Memory B cell (primary cell): ENCODE measurements around the gene ETFBKMT.

Source experiments
- ATAC-seq: fragments of 150-1000 bp; cut with Tn5 transposase; 2 replicates; pipeline ENCODE4 v1.10.0; 2021; ENCODE audit warnings: low read depth, mild to moderate bottlenecking, moderate library complexity
- DNase-seq, 2 donors: peaks; one replicate each; pipeline ENCODE4 v3.0.0; 2022; ENCODE audit warnings: low spot score in 2 of 2
- H3K27ac Mint-ChIP-seq: one replicate; pipeline ENCODE4 v1.8.0; 2022; ENCODE audit warnings: mild to moderate bottlenecking, moderate library complexity, mixed read lengths
- H3K27me3 Mint-ChIP-seq: one replicate; pipeline ENCODE4 v1.8.0; 2022; ENCODE audit warnings: mixed read lengths
- H3K36me3 Mint-ChIP-seq: one replicate; pipeline ENCODE4 v1.8.0; 2022; ENCODE audit warnings: mild to moderate bottlenecking, mixed read lengths
- H3K4me1 Mint-ChIP-seq: one replicate; pipeline ENCODE4 v1.8.0; 2022; ENCODE audit warnings: mixed read lengths
- H3K4me3 Mint-ChIP-seq: one replicate; pipeline ENCODE4 v1.8.0; 2022; ENCODE audit warnings: mild to moderate bottlenecking, moderate library complexity, mixed read lengths
- H3K9me3 Mint-ChIP-seq: one replicate; pipeline ENCODE4 v1.8.0; 2022; ENCODE audit warnings: mixed read lengths

ETFBKMT gene

GRCh38 chr12:31659087-31659942, at the start of gene ETFBKMT:
TSS of gene ETFBKMT (plus strand) at chr12:31659688. CDS start at chr12:31661954, 2,266 bp downstream.
- Mint-ChIP-seq H3K4me3 (peak within 1 kb of the TSS; percentile 99), H3K27me3 (no peaks in the 10 kb centered on the region), H3K9me3 (no peaks in the 10 kb centered on the region), H3K36me3 (peaks cover 4% of the 10 kb centered on the region), H3K27ac (peak within 1 kb of the TSS; percentile 96), H3K4me1 (peaks cover 20% of the 10 kb centered on the region)
- peak; percentile 97 for ATAC-seq
- DNase-seq, result peak; percentile 83 to 84

- no peak overlapping the region for H3K27ac Mint-ChIP-seq
Observed at GRCh38 chr12:31612819-31613218, 46.7 kb upstream of the ETFBKMT start.

GRCh38 chr12:31618228-31619025, 41.1 kb upstream of the ETFBKMT start:
- H3K4me3 Mint-ChIP-seq, result no peak overlapping the region
- no peak for DNase-seq
- no peak for ATAC-seq
- no peaks in the 10 kb centered on the region for H3K4me1 Mint-ChIP-seq
- no peaks in the 10 kb centered on the region for H3K27me3 Mint-ChIP-seq
- H3K9me3 Mint-ChIP-seq, result no peaks in the 10 kb centered on the region
- H3K27ac Mint-ChIP-seq, result no peak overlapping the region
- no peaks in the 10 kb centered on the region for H3K36me3 Mint-ChIP-seq

More at GRCh38 chr12:31612819-31613218, 46.7 kb upstream of the ETFBKMT start:
- Mint-ChIP-seq H3K9me3 (peaks cover 5% of the 10 kb centered on the region), H3K4me1 (no peaks in the 10 kb centered on the region), H3K27me3 (no peaks in the 10 kb centered on the region), H3K4me3 (no peak overlapping the region), H3K36me3 (peaks cover 5% of the 10 kb centered on the region)
- ATAC-seq (no peak), DNase-seq (no peak)

- DNase-seq (no peak), ATAC-seq (no peak)
- Mint-ChIP-seq H3K9me3 (no peaks in the 10 kb centered on the region), H3K36me3 (no peaks in the 10 kb centered on the region), H3K4me3 (no peak overlapping the region), H3K4me1 (no peaks in the 10 kb centered on the region), H3K27me3 (no peaks in the 10 kb centered on the region), H3K27ac (no peak overlapping the region)
Observed at GRCh38 chr12:31620311-31620710, 39.2 kb upstream of the ETFBKMT start.

- Mint-ChIP-seq H3K27me3 (no peaks in the 10 kb centered on the region), H3K4me3 (no peak overlapping the region), H3K36me3 (no peaks in the 10 kb centered on the region)
Observed at GRCh38 chr12:31622038-31622437, 37.5 kb upstream of the ETFBKMT start.

GRCh38 chr12:31626270-31626995, 33.1 kb upstream of the ETFBKMT start:
- Mint-ChIP-seq H3K9me3 (no peaks in the 10 kb centered on the region), H3K4me1 (peaks cover under 1% of the 10 kb centered on the region), H3K27ac (no peak overlapping the region), H3K36me3 (no peaks in the 10 kb centered on the region), H3K27me3 (no peaks in the 10 kb centered on the region), H3K4me3 (no peak overlapping the region)
- DNase-seq (no peak), ATAC-seq (peak; percentile 15)

More at GRCh38 chr12:31622038-31622437, 37.5 kb upstream of the ETFBKMT start:
- H3K4me1 Mint-ChIP-seq, result no peaks in the 10 kb centered on the region
- no peak for ATAC-seq
- H3K27ac Mint-ChIP-seq, result no peak overlapping the region
- no peaks in the 10 kb centered on the region for H3K9me3 Mint-ChIP-seq
- no peak for DNase-seq

GRCh38 chr12:31627456-31628054, 31.9 kb upstream of the ETFBKMT start:
- DNase-seq (no peak), ATAC-seq (no peak)
- H3K36me3 Mint-ChIP-seq, result no peaks in the 10 kb centered on the region
- no peaks in the 10 kb centered on the region for H3K9me3 Mint-ChIP-seq
- H3K27me3 Mint-ChIP-seq, result no peaks in the 10 kb centered on the region
- H3K4me3 Mint-ChIP-seq, result no peak overlapping the region
- peaks cover 8% of the 10 kb centered on the region for H3K4me1 Mint-ChIP-seq
- no peak overlapping the region for H3K27ac Mint-ChIP-seq

GRCh38 chr12:31629756-31630732, 29.4 kb upstream of the ETFBKMT start:
- ATAC-seq (no peak), DNase-seq (no peak)
- H3K4me3 Mint-ChIP-seq, result no peak overlapping the region
- H3K4me1 Mint-ChIP-seq, result peaks cover 11% of the 10 kb centered on the region
- no peaks in the 10 kb centered on the region for H3K27me3 Mint-ChIP-seq
- H3K9me3 Mint-ChIP-seq, result no peaks in the 10 kb centered on the region
- H3K36me3 Mint-ChIP-seq, result no peaks in the 10 kb centered on the region
- H3K27ac Mint-ChIP-seq, result no peak overlapping the region

GRCh38 chr12:31631023-31631724, 28.3 kb upstream of the ETFBKMT start:
- no peak for ATAC-seq
- Mint-ChIP-seq H3K27ac (no peak overlapping the region), H3K4me3 (no peak overlapping the region), H3K9me3 (no peaks in the 10 kb centered on the region), H3K36me3 (no peaks in the 10 kb centered on the region), H3K27me3 (no peaks in the 10 kb centered on the region), H3K4me1 (peaks cover 12% of the 10 kb centered on the region)
- DNase-seq, result no peak

- peak overlapping the region; percentile 58 for H3K4me3 Mint-ChIP-seq
- H3K9me3 Mint-ChIP-seq, result no peaks in the 10 kb centered on the region
- no peaks in the 10 kb centered on the region for H3K36me3 Mint-ChIP-seq
- H3K4me1 Mint-ChIP-seq, result peaks cover 16% of the 10 kb centered on the region
- H3K27me3 Mint-ChIP-seq, result no peaks in the 10 kb centered on the region
- ATAC-seq (no peak), DNase-seq (no peak)
- peak overlapping the region; percentile 48 for H3K27ac Mint-ChIP-seq
Observed at GRCh38 chr12:31631809-31632208, 27.7 kb upstream of the ETFBKMT start.

- Mint-ChIP-seq H3K4me3 (no peak overlapping the region), H3K27ac (no peak overlapping the region), H3K27me3 (no peaks in the 10 kb centered on the region), H3K9me3 (no peaks in the 10 kb centered on the region), H3K4me1 (peaks cover 19% of the 10 kb centered on the region), H3K36me3 (no peaks in the 10 kb centered on the region)
- DNase-seq, result no peak
- ATAC-seq, result no peak
Observed at GRCh38 chr12:31633464-31633863, 26.0 kb upstream of the ETFBKMT start.

- H3K27ac Mint-ChIP-seq, result no peak overlapping the region
Observed at GRCh38 chr12:31634620-31635019, 24.9 kb upstream of the ETFBKMT start.

More at GRCh38 chr12:31634620-31635019, 24.9 kb upstream of the ETFBKMT start:
- Mint-ChIP-seq H3K4me1 (peaks cover 19% of the 10 kb centered on the region), H3K36me3 (no peaks in the 10 kb centered on the region), H3K9me3 (no peaks in the 10 kb centered on the region), H3K4me3 (no peak overlapping the region), H3K27me3 (no peaks in the 10 kb centered on the region)
- DNase-seq (no peak), ATAC-seq (no peak)
